ENCODE measurements around the gene FBXW11. TPM values are rescaled to one million over a fixed set of nuclear protein-coding genes. Genes with fewer than 3 reads are reported as not detected.

FBXW11 gene
- total RNA-seq, 1 experiment from 2014 or later: 52.0 TPM

DNA sequence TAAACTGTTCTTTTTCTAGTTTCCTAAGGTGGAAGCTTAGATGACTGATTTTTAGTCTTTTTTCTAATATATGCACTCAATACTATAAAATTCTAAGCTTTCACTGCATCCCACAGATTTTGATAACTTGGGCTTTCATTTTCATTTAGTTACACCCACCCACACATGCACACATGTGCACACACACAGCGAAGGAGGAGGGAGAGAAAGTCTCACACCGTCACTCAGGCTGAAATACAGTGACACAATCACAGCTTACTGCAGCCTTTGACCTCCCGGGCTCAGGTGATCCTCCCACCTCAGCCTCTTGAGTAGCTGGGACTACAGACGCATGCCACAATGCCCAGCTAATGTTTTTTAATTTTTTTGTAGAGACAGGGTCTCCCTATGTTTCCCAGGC is 124.3 kb downstream of the FBXW11 start:
- no peaks in the 10 kb centered on the region for H3K27me3 ChIP-seq (ENCODE audit: insufficient read depth, low read length)
- CTCF ChIA-PET: interaction anchor here (1.3 kb wide), 1 partner anchor 27 kb away, joined by 3 read pairs; no protein-coding TSS in a partner anchor
- H3K79me2 ChIP-seq (ENCODE audit: insufficient read depth, low read length): no peaks in the 10 kb centered on the region
- RAD21 ChIA-PET (ENCODE audit: low non-redundant PET in 1 of 2, low total read pairs in 2 of 2, uncharacterized antibody in 2 of 2, unreplicated experiment in 2 of 2): no interaction called here
- H3K9me2 ChIP-seq (ENCODE audit: insufficient read depth): no peaks in the 10 kb centered on the region
- H3K4me2 ChIP-seq (ENCODE audit: low read length): no peak overlapping the region
- H3K36me3 ChIP-seq (ENCODE audit: control insufficient read depth in 1 of 2, insufficient read depth in 2 of 2, low read length in 2 of 2): 0 out of 4 replicates have a peak, but pooled peaks cover 0 to 4% of the 10 kb centered on the region in 2 experiments
- H3K4me1 ChIP-seq (ENCODE audit: control insufficient read depth in 1 of 2, insufficient read depth in 2 of 2, low read length in 2 of 2): no peaks in the 10 kb centered on the region
- no peak overlapping the region for H3K27ac ChIP-seq (ENCODE audit: low read depth, low read length)
- DNase-seq (ENCODE audit: low read depth, low spot score): no peak
- H2AFZ ChIP-seq (ENCODE audit: low read depth, low read length, poor library complexity, severe bottlenecking): no peak overlapping the region
- no peak overlapping the region for H3K9ac ChIP-seq (ENCODE audit: low read length)
- TF ChIP-seq FOSL1 (IDR thresholded peaks at IDR 0.05; ENCODE audit: low read depth) (no peak), TCF7L2 (IDR thresholded peaks at IDR 0.05; ENCODE audit: borderline replicate concordance, extremely low read depth, insufficient read depth, insufficient read length) (no peak), SIN3A (IDR thresholded peaks at IDR 0.05; ENCODE audit: low read depth) (no peak), ZFX (IDR thresholded peaks at IDR 0.05) (no peak), JUND (IDR thresholded peaks at IDR 0.05) (no peak), EGR1 (IDR thresholded peaks at IDR 0.05; ENCODE audit: low read depth) (no peak), EZH2 (IDR thresholded peaks at IDR 0.05) (no peak), CTCF (IDR thresholded peaks at IDR 0.05 in 2 of 3, conservative IDR thresholded peaks at IDR 0.05 in 1 of 3; ENCODE audit: borderline replicate concordance in 1 of 3, insufficient read depth in 1 of 3, low read depth in 2 of 3, low read length in 2 of 3) (no peak), POLR2A (IDR thresholded peaks at IDR 0.05; ENCODE audit: borderline replicate concordance, extremely low read depth, insufficient read depth, insufficient read length) (no peak), RAD21 (IDR thresholded peaks at IDR 0.05; ENCODE audit: low read depth) (no peak), POLR2AphosphoS5 (IDR thresholded peaks at IDR 0.05; ENCODE audit: low read depth, low read length) (no peak), CEBPB (IDR thresholded peaks at IDR 0.05; ENCODE audit: low read depth) (no peak), REST (IDR thresholded peaks at IDR 0.05; ENCODE audit: low read depth) (no peak), CBX3 (IDR thresholded peaks at IDR 0.05; ENCODE audit: low read depth) (no peak), SP1 (IDR thresholded peaks at IDR 0.05; ENCODE audit: low read depth) (no peak), SRF (IDR thresholded peaks at IDR 0.05; ENCODE audit: low read depth) (no peak), ZNF274 (IDR thresholded peaks at IDR 0.05; ENCODE audit: low read depth, low read length) (no peak)
- TF ChIP-seq, protein P1, sequence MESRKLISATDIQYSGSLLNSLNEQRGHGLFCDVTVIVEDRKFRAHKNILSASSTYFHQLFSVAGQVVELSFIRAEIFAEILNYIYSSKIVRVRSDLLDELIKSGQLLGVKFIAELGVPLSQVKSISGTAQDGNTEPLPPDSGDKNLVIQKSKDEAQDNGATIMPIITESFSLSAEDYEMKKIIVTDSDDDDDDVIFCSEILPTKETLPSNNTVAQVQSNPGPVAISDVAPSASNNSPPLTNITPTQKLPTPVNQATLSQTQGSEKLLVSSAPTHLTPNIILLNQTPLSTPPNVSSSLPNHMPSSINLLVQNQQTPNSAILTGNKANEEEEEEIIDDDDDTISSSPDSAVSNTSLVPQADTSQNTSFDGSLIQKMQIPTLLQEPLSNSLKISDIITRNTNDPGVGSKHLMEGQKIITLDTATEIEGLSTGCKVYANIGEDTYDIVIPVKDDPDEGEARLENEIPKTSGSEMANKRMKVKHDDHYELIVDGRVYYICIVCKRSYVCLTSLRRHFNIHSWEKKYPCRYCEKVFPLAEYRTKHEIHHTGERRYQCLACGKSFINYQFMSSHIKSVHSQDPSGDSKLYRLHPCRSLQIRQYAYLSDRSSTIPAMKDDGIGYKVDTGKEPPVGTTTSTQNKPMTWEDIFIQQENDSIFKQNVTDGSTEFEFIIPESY (IDR thresholded peaks at IDR 0.05; ENCODE audit: extremely low read depth, insufficient replicate concordance, low read length): no peak
- TF ChIP-seq, protein P2, sequence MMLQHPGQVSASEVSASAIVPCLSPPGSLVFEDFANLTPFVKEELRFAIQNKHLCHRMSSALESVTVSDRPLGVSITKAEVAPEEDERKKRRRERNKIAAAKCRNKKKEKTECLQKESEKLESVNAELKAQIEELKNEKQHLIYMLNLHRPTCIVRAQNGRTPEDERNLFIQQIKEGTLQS (IDR thresholded peaks at IDR 0.05): no peak
- peaks cover 2% of the 10 kb centered on the region; the same call in 1 of the 2 replicates for H4K20me1 ChIP-seq (ENCODE audit: insufficient read depth)
- H3K4me3 ChIP-seq (replicated peaks in 1 of 2; ENCODE audit: low read depth in 1 of 2, low read length in 2 of 2): no peak overlapping the region
- H3K9me3 ChIP-seq (ENCODE audit: control insufficient read depth in 1 of 2, insufficient read depth in 1 of 2, low read depth in 1 of 2, low read length in 2 of 2): no peaks in the 10 kb centered on the region
- POLR2A ChIA-PET: no interaction called here
- BruUV-seq (replicated peaks): no TSS peak
- intact Hi-C loops (cut with micrococcal nuclease): no loop called here
- ATAC-seq: no peak
